ENCODE data around the gene TCF3. TPM values are rescaled to one million over a fixed set of nuclear protein-coding genes. Genes with fewer than 3 reads are reported as not detected.
A peak's percentile ranks its signal among the peaks of the same experiment; 100 is the strongest.

Gene TCF3
- total and polyA plus RNA-seq, 2 of the 8 experiments (the other 6 are each of a cell fraction or from before 2014, with no cell fraction given) = 241 to 348 TPM

DNA sequence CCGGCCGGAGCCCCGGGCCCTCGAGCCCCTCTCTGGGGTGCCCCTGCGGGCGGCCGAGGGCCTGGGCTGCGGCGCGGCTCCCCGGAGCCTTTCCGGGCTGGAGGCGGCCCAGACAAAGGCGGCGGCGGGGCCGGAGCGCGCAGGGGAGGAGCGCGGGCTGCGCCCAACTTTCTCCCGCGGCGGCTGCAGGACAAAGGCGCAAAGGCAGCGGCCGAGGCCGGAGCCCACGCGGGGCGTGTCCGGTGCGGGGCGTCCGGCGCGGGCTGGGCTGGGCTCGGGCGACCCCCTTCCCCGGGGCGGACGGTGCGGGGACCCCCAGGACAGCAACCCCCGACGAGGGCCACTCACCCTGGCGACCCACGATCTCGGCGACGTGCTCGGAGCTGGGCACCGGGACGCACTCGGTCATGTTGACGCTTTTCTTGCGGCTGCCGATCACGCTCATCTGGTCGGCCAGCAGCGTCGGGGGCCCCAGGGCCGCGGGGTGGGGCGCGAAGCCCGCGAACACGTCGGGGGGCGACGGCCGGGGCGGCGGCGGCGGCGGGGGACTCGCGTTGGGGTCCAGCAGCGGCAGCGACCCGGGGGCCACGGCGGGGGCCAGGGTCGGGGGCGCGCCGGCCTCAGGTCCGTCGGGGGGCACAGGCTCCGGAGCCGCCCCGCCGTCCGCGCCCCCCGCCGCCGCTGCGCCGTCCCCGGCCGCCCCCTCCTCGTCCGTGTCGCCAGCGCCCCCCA, 85.1 kb downstream of the TCF3 start (continued):
- TF ChIP-seq, protein P1, sequence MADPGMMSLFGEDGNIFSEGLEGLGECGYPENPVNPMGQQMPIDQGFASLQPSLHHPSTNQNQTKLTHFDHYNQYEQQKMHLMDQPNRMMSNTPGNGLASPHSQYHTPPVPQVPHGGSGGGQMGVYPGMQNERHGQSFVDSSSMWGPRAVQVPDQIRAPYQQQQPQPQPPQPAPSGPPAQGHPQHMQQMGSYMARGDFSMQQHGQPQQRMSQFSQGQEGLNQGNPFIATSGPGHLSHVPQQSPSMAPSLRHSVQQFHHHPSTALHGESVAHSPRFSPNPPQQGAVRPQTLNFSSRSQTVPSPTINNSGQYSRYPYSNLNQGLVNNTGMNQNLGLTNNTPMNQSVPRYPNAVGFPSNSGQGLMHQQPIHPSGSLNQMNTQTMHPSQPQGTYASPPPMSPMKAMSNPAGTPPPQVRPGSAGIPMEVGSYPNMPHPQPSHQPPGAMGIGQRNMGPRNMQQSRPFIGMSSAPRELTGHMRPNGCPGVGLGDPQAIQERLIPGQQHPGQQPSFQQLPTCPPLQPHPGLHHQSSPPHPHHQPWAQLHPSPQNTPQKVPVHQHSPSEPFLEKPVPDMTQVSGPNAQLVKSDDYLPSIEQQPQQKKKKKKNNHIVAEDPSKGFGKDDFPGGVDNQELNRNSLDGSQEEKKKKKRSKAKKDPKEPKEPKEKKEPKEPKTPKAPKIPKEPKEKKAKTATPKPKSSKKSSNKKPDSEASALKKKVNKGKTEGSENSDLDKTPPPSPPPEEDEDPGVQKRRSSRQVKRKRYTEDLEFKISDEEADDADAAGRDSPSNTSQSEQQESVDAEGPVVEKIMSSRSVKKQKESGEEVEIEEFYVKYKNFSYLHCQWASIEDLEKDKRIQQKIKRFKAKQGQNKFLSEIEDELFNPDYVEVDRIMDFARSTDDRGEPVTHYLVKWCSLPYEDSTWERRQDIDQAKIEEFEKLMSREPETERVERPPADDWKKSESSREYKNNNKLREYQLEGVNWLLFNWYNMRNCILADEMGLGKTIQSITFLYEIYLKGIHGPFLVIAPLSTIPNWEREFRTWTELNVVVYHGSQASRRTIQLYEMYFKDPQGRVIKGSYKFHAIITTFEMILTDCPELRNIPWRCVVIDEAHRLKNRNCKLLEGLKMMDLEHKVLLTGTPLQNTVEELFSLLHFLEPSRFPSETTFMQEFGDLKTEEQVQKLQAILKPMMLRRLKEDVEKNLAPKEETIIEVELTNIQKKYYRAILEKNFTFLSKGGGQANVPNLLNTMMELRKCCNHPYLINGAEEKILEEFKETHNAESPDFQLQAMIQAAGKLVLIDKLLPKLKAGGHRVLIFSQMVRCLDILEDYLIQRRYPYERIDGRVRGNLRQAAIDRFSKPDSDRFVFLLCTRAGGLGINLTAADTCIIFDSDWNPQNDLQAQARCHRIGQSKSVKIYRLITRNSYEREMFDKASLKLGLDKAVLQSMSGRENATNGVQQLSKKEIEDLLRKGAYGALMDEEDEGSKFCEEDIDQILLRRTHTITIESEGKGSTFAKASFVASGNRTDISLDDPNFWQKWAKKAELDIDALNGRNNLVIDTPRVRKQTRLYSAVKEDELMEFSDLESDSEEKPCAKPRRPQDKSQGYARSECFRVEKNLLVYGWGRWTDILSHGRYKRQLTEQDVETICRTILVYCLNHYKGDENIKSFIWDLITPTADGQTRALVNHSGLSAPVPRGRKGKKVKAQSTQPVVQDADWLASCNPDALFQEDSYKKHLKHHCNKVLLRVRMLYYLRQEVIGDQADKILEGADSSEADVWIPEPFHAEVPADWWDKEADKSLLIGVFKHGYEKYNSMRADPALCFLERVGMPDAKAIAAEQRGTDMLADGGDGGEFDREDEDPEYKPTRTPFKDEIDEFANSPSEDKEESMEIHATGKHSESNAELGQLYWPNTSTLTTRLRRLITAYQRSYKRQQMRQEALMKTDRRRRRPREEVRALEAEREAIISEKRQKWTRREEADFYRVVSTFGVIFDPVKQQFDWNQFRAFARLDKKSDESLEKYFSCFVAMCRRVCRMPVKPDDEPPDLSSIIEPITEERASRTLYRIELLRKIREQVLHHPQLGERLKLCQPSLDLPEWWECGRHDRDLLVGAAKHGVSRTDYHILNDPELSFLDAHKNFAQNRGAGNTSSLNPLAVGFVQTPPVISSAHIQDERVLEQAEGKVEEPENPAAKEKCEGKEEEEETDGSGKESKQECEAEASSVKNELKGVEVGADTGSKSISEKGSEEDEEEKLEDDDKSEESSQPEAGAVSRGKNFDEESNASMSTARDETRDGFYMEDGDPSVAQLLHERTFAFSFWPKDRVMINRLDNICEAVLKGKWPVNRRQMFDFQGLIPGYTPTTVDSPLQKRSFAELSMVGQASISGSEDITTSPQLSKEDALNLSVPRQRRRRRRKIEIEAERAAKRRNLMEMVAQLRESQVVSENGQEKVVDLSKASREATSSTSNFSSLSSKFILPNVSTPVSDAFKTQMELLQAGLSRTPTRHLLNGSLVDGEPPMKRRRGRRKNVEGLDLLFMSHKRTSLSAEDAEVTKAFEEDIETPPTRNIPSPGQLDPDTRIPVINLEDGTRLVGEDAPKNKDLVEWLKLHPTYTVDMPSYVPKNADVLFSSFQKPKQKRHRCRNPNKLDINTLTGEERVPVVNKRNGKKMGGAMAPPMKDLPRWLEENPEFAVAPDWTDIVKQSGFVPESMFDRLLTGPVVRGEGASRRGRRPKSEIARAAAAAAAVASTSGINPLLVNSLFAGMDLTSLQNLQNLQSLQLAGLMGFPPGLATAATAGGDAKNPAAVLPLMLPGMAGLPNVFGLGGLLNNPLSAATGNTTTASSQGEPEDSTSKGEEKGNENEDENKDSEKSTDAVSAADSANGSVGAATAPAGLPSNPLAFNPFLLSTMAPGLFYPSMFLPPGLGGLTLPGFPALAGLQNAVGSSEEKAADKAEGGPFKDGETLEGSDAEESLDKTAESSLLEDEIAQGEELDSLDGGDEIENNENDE (IDR thresholded peaks at IDR 0.05; ENCODE audit: insufficient replicate concordance, low read length) = no peak
- TF ChIP-seq BRCA1 (IDR thresholded peaks at IDR 0.05; ENCODE audit: low read depth, low read length) (no peak), TCF12 (IDR thresholded peaks at IDR 0.05; ENCODE audit: low read depth, low read length) (no peak), PHF8 (conservative IDR thresholded peaks at IDR 0.05; ENCODE audit: low read depth, low read length) (0 out of 2 replicates have a peak, but pooled peaks have one; percentile 51), RBBP5 (IDR thresholded peaks at IDR 0.05; ENCODE audit: borderline replicate concordance, low read depth, low read length) (no peak), NRF1 (IDR thresholded peaks at IDR 0.05; ENCODE audit: low read depth, low read length) (no peak), CHD2 (IDR thresholded peaks at IDR 0.05; ENCODE audit: low read length) (no peak)
- TF ChIP-seq, protein P2, sequence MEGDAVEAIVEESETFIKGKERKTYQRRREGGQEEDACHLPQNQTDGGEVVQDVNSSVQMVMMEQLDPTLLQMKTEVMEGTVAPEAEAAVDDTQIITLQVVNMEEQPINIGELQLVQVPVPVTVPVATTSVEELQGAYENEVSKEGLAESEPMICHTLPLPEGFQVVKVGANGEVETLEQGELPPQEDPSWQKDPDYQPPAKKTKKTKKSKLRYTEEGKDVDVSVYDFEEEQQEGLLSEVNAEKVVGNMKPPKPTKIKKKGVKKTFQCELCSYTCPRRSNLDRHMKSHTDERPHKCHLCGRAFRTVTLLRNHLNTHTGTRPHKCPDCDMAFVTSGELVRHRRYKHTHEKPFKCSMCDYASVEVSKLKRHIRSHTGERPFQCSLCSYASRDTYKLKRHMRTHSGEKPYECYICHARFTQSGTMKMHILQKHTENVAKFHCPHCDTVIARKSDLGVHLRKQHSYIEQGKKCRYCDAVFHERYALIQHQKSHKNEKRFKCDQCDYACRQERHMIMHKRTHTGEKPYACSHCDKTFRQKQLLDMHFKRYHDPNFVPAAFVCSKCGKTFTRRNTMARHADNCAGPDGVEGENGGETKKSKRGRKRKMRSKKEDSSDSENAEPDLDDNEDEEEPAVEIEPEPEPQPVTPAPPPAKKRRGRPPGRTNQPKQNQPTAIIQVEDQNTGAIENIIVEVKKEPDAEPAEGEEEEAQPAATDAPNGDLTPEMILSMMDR (IDR thresholded peaks at IDR 0.05; ENCODE audit: control extremely low read depth in 1 of 3, insufficient read depth in 1 of 3, low read depth in 1 of 3, low read length in 3 of 3) = no peak

Measured in H1 (cell line).